ENCODE data around the gene MACROD2. TPM values are rescaled to one million over a fixed set of nuclear protein-coding genes. Genes with fewer than 3 reads are reported as not detected.

Gene MACROD2
- total and polyA plus RNA-seq, 11 donors, result 0.54 to 5.4 (median 2.4) TPM

GRCh38 chr20:15911581-15911980, 1916.3 kb downstream of the MACROD2 start:
- no peaks in the 10 kb centered on the region for H3K4me1 ChIP-seq
- no peak overlapping the region for H3K27ac ChIP-seq
- no peaks in the 10 kb centered on the region for H3K27me3 ChIP-seq
- intact Hi-C loops (cut with DNase I), result loop anchor here in 1 of 10 donors (10.0 kb wide), 1 partner anchor 63 kb away; no protein-coding TSS in a partner anchor
- no peak for TF ChIP-seq CTCF (IDR thresholded peaks at IDR 0.05)
- 57 to 71% (median 69%) methylated on average over 7 of the region's 7 CpGs for WGBS, 4 donors
- ATAC-seq (no peak), DNase-seq (no peak)
- H3K36me3 ChIP-seq, result no peaks in the 10 kb centered on the region
- no peak overlapping the region for H3K4me3 ChIP-seq
- H3K9me3 ChIP-seq, result no peaks in the 10 kb centered on the region

GRCh38 chr20:15913391-15914025, 1918.2 kb downstream of the MACROD2 start:
- H3K36me3 ChIP-seq, result no peaks in the 10 kb centered on the region
- no peak for DNase-seq
- no peak overlapping the region for H3K27ac ChIP-seq
- H3K27me3 ChIP-seq, result no peaks in the 10 kb centered on the region
- H3K4me3 ChIP-seq, result no peak overlapping the region
- no peaks in the 10 kb centered on the region for H3K9me3 ChIP-seq
- WGBS, 4 donors, result 58 to 70% (median 64%) methylated on average over 3 of the region's 3 CpGs
- intact Hi-C loops (cut with DNase I), result loop anchor here in 1 of 10 donors (10.0 kb wide), 1 partner anchor 61 kb away; no protein-coding TSS in a partner anchor
- no peak for TF ChIP-seq CTCF (IDR thresholded peaks at IDR 0.05)
- no peak for TF ChIP-seq POLR2A (IDR thresholded peaks at IDR 0.05)
- no peak for ATAC-seq
- H3K4me1 ChIP-seq, result no peaks in the 10 kb centered on the region

GRCh38 chr20:15916623-15917022, 1921.3 kb downstream of the MACROD2 start:
- WGBS, 4 donors, result 79 to 89% (median 84%) methylated on average over 5 of the region's 5 CpGs
- no peak for TF ChIP-seq CTCF (IDR thresholded peaks at IDR 0.05)
- TF ChIP-seq POLR2A (IDR thresholded peaks at IDR 0.05), result no peak
- H3K27me3 ChIP-seq, result no peaks in the 10 kb centered on the region
- no peaks in the 10 kb centered on the region for H3K4me1 ChIP-seq
- H3K27ac ChIP-seq, result no peak overlapping the region
- no peaks in the 10 kb centered on the region for H3K9me3 ChIP-seq
- no peak for ATAC-seq
- intact Hi-C loops (cut with DNase I), result loop anchor here in 1 of 10 donors (10.0 kb wide), 1 partner anchor 58 kb away; no protein-coding TSS in a partner anchor
- H3K4me3 ChIP-seq, result no peak overlapping the region
- no peak for DNase-seq
- H3K36me3 ChIP-seq, result no peaks in the 10 kb centered on the region

- DNase-seq (no peak), ATAC-seq (no peak)
- Histone ChIP-seq H3K27ac (no peak overlapping the region), H3K9me3 (no peaks in the 10 kb centered on the region), H3K4me1 (no peaks in the 10 kb centered on the region), H3K27me3 (no peaks in the 10 kb centered on the region), H3K4me3 (no peak overlapping the region), H3K36me3 (no peaks in the 10 kb centered on the region)
- intact Hi-C loops (cut with DNase I), result loop anchor here in 1 of 10 donors (10.0 kb wide), 1 partner anchor 58 kb away; no protein-coding TSS in a partner anchor
- WGBS, 4 donors, result 81 to 86% (median 82%) methylated on average over 4 of the region's 4 CpGs
- TF ChIP-seq CTCF (IDR thresholded peaks at IDR 0.05) (no peak), POLR2A (IDR thresholded peaks at IDR 0.05) (no peak)
Measured at GRCh38 chr20:15917283-15917682, 1922.0 kb downstream of the MACROD2 start.
